Measurements from ENCODE around the gene CCNYL1.
"Not testable (repeated sequence)": the region's sequence is repeated elsewhere in the genome, so short reads cannot be mapped to it uniquely, and the experiment has no call there.

The CCNYL1 gene

GRCh38 chr2:207743514-207743913 lies 32.1 kb downstream of the CCNYL1 start:
- DNase-seq, result no peak

- DNase-seq, result no peak
Measured at GRCh38 chr2:207744050-207744449, 32.6 kb downstream of the CCNYL1 start.

- no peak for DNase-seq
Measured at GRCh38 chr2:207744451-207744850, 33.0 kb downstream of the CCNYL1 start.

DNA sequence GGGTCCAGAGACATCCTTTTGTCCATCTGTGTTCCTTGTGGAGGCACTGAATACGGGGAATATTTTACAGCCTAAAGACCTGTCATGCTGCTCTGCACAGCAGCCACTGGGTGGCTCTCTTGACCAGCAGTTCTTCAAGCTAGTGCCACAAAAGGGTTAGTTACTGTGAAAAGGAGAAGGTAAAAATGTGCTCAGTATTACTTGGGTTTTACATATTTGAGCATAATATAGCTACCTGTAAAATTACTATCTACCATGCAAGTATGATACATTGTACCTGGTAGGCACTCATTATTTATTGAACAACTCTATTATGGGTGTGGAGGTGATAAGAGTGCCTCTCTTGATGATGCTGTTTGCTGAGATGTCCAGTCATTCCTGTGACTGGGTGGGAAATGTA lies 34.7 kb downstream of the CCNYL1 start:
- DNase-seq, result no peak

DNA sequence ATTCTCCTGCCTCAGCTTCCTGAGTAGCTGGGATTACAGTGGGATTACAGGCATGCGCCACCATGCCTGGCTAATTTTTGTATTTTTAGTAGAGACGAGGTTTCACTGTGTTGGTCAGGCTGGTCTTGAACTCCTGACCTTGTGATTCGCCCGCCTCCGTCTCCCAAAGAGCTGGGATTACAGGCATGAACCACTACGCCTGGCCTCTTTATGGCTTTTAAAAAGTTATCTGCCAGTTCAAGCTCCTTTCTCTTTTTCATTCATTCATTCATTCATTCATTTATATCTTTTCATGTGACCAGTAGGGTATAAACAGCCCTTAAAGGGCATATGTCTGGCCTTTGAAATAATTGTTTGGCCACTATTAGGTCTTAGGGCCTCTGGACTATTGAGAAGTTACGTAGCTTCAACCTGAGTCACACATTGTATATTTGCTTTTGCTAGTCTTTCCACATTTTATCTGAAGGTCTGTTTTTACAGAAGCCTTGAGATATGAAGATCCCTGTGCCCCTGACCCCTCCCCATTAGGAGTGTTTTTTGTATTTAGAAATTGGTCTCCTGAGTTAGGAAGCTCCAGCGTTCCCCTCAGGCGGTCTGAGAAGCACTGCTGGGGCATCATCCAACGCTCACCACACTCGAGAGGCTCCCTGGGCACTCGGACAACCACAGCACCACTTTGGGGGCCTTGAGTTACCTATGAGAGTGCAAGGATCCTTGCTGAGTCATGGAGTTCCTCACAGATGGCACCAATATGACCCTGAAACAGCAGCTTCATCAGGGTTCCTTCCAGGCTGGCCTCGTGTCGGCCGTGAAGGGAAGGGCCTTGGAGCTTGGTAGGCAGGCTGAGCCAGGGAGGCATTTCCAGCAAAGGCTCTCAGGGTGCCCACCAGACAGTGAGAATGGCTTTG lies 36.5 kb downstream of the CCNYL1 start:
- DNase-seq, result no peak

DNA sequence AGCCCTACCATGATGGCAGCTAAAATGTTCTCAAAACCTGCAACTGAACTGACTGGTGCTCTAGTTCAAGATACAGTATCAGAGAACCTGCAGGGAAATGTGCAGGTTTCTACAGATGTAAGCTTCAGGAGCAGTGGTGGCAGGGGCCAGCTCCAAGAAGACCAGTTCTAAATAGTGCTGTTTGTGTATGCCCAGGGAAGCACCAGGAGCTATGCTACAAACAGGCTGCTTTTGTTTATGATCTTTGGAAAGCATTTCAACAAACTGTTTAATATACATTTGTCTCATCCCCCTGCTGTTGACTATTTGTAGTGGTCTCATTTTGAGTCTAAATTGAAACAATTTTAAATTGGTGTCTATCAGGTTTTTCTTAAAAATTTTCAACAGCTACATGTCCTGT lies 37.6 kb downstream of the CCNYL1 start:
- no peak for DNase-seq

DNA sequence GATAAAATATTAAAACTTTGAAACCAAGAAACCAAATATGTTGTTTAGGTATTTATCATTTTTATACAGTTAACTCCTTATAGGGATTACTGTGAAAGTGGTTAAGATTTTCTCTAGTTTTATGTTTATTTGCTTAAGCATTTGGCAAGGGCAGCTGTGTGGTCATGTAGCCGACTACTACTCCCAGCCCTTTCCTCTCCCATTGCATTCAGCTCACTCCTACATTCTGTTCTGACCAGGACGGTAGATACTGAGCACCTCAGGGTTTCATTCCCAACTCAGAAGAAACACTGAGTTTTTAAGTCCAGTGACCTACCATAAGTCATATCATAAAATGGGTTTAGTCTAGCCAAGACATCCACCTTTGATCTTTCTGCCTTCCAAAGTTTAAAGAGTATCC lies 38.4 kb downstream of the CCNYL1 start:
- DNase-seq, result no peak

- DNase-seq, result no peak
Measured at GRCh38 chr2:207750345-207750744, 38.9 kb downstream of the CCNYL1 start.

GRCh38 chr2:207750876-207751275 lies 39.4 kb downstream of the CCNYL1 start:
- DNase-seq, result no peak

DNA sequence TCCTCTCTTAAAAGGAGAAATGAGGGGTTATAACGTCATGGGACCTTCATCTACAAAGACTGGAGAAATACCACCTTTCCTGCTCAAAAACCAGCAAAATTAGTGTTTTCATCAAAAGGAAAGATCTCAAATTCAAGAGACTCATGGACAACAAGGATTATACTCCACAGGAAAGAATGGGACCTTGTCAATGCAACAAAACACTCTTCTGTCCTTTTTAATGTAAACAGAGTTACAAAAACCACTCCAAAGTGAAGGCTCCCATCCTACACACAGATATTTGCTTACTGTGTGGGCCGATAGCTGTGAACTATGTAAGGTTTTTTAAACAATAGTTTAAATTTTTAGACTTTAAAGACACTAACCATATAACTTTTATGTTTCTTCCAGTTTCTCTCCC lies 42.2 kb downstream of the CCNYL1 start:
- DNase-seq, result not testable (repeated sequence)

DNA sequence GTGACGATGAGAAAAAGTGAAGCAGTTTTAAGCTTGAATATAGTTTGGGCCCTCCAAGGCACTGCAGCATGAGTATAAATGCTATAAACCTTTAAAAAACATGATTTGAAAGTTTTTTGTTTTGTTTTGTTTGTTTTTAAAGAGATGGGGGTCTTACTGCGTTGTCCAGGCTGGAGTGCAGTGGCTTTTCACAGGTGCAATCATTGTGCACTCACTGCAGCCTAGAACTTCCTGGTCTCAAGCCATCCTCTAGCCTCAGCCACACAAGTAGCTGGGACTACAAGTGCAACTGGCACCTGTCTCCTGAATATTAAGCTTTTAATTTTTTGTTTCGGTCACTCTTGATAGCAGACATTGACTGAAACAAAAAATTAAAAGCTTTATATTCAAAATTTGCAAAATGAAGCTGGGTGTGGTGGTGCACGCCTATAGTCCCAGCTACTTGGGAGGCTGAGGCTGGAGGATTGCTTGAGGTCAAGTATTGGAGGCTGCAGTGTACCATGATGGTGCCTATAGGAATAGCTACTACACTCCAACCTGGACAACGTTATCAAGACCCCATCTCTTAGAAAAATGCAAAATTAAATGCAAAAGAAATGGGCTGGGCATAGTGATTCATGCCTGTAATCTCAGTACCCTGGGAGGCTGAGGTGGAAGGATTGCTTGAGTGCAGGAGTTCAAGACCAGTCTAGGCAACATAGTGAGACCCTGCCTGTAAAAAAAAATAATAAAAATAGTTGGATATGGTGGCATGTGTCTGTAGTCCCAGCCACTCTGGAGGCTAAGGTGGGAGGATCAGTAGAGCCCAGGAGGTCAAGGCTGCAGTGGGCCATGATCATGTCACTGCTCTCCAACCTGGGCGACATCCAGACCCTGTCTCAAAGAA lies 43.3 kb downstream of the CCNYL1 start:
- DNase-seq, result no peak

DNA sequence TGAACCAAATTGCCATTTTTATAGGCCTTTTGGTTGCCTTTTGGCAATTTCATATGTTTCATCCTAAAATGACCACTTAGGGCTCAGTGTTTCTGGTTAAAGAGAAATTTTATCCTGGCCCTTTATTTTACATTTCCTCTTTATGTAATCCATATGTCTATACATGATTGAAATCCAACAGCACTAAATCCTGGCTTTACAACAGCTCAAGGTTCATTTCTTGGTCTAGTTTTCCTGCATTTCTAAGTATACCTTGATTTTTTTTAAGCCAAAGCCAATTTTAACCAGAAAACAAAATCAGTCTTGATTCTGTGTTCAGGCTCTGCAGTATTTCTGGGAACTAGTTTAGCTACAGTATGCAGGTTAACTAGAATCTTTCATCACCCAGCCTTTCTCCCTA lies 46.6 kb downstream of the CCNYL1 start:
- DNase-seq, result no peak

- no peak for DNase-seq
Measured at GRCh38 chr2:207759890-207760289, 48.5 kb downstream of the CCNYL1 start.

- no peak for DNase-seq
Measured at GRCh38 chr2:207760453-207760852, 49.0 kb downstream of the CCNYL1 start.

- not testable (repeated sequence) for DNase-seq
Measured at GRCh38 chr2:207761426-207761825, 50.0 kb downstream of the CCNYL1 start.

GRCh38 chr2:207762146-207762545 lies 50.7 kb downstream of the CCNYL1 start:
- DNase-seq, result no peak

GRCh38 chr2:207763303-207763917 lies 52.0 kb downstream of the CCNYL1 start:
- DNase-seq, result no peak

DNA sequence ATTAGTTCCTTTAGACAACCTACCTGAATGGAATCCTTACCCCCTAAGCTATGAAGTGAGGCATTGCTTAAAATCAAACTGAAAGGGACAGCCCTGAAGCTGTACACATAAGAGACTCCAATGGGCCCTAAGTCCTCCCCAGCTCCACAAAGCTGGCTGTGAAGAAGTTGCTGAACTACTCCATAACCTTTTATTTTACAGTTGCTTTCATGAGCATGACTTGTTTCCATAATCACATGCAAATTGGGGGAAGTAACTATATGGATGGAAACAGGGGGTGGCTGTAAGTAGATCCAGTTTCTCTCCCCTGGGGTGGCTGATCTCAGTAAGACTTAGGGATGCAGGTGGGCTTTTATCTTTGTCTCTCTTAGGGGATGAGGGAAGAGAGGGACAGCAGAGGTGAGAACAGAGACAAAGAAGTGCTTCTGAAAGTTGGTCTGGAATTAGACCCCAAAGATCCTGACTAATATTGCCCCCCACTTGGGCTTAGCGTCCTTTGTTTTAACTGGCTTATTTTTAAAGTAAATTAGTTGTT lies 52.7 kb downstream of the CCNYL1 start:
- no peak for DNase-seq

- no peak for DNase-seq
Measured at GRCh38 chr2:207765547-207765946, 54.1 kb downstream of the CCNYL1 start.

- DNase-seq, result no peak
Measured at GRCh38 chr2:207766041-207766551, 54.7 kb downstream of the CCNYL1 start.

DNA sequence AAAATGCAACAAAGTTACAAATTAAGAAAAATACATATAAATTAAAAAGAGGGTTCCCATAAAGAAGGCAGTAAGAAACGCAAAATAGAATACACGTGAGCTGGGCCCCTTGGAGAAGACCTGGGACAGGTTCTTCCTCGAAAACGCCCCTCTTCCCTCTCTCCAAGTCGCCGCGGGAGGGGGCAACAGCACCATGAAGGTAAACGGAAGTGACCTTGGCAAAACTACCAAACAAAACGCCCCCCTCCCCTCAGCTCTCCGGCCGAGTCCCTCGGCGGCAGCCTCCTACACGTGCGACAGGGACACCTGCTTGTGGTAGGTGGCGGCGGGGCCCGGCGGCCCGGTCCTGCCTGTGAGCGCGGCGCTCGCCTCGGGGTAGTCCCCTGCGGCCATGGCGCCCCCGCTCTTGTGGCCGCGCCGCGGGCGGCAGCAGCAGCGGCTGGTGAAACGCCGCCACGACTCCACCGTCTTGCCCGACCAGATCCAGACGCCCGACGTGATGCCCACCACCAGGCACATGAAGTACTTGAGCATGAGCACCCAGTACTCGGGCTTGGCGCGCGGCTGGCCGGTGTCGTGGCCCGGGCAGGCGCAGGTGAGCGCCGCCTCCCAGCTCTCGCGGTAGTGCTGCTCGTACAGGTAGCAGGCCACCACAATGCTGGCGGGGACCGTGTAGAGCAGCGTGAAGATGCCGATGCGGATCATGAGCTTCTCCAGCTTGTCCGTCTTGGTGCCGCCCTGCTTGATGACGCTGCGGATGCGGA lies 55.4 kb downstream of the CCNYL1 start:
- no peak for DNase-seq
